Right lobe of liver (tissue), 6 donors: Measurements from ENCODE around the gene UCP2. TPM values are rescaled to one million over a fixed set of nuclear protein-coding genes. Genes with fewer than 3 reads are reported as not detected.
"Not testable (repeated sequence)": the region's sequence is repeated elsewhere in the genome, so short reads cannot be mapped to it uniquely, and the experiment has no call there.

Source experiments
- ATAC-seq, 4 donors: fragments of 200-7000 bp; cut with Tn5 transposase; one replicate each; pipeline ENCODE4 v1.9.1; 2020; ENCODE audit warnings: mild to moderate bottlenecking in 4 of 4, moderate library complexity in 4 of 4
- DNase-seq, 3 donors: peaks; one replicate each; pipeline ENCODE4 v3.0.0-alpha.2; 2020
- H3K27ac ChIP-seq, 3 donors: fragments of 200-600 bp; one replicate each; pipeline ENCODE4 v1.8.0; 2022
- H3K27me3 ChIP-seq, 2 donors: fragments of 200-600 bp; one replicate each; pipeline ENCODE4 v1.8.0; 2022
- H3K36me3 ChIP-seq, 4 donors: fragments of 200-600 bp; sonication (generic) in 1 of 4; one replicate each; pipeline versions ENCODE4 v1.5.1 to v1.8.0; 2017 to 2022; ENCODE audit warnings: control low read depth in 1 of 4
- H3K4me1 ChIP-seq, 4 donors: fragments of 200-600 bp; sonication (generic) in 1 of 4; one replicate each; pipeline versions ENCODE4 v1.5.1 to v1.8.0; 2017 to 2022; ENCODE audit warnings: control low read depth in 1 of 4
- H3K4me3 ChIP-seq, 3 donors: fragments of 200-600 bp; one replicate each; pipeline ENCODE4 v1.8.0; 2022
- H3K9me3 ChIP-seq, 4 donors: fragments of 200-600 bp; sonication (generic) in 1 of 4; one replicate each; pipeline versions ENCODE4 v1.5.1 to v1.8.0; 2017 to 2022; ENCODE audit warnings: control low read depth in 1 of 4
- POLR2A ChIP-seq: fragments of 450-650 bp; IDR thresholded peaks from one replicate; pipeline ENCODE4 v1.6.1; 2017; ENCODE audit warnings: antibody characterized with exemption, mild to moderate bottlenecking
- WGBS: methylation state at CpG from one replicate; pipeline ENCODE4 v1.1.6; 2018; ENCODE audit warnings: low coverage, low lambda C conversion rate; ENCODE audit not compliant: insufficient coverage; ENCODE audit errors: missing lambda C conversion rate; 5-methylcytosine and 5-hydroxymethylcytosine counted together
- intact Hi-C, 2 donors: fragments of 100-400 bp; cut with DNase I; formaldehyde crosslinking; loops; one replicate each; pipeline versions ENCODE4 v1.11.2 to v1.14.1; 2022
- total RNA-seq, 6 experiments: library from RNA; depleted of rRNA in 2 of 6; stranded (reverse); fragments of >200 nt in 2 of 6; fragmentation: NEBNext Ultra II Directional in 3 of 6; extraction: Animal tissue kit (Norgen Biotek cat#: 25700) in 3 of 6; gene quantifications; one replicate each; pipeline versions ENCODE4 v1.1.0 to v1.2.4, GENCODE V29; 2016 to 2023
- TF ChIP-seq, protein P1 (sequence below), 4 donors: fragments of 200-600 bp in 3 of 4; fragments of 450-650 bp in 1 of 4; IDR thresholded peaks; one replicate each; pipeline versions ENCODE4 v1.5.1 to v1.8.0; 2016 to 2022; ENCODE audit warnings: antibody characterized with exemption in 4 of 4, mild to moderate bottlenecking in 2 of 4
- donor health status: DM: no; HTN: yes; CAD: no.
- donor health status: DM: no; HTN: no; CAD: no.
- donor health status: DM: no; HTN: no; CAD: no.
- donor health status: DM: no; HTN: yes; CAD: no.
- donor health status: DM: no; HTN: yes; CAD: no.

The UCP2 gene
- total RNA-seq, 6 experiments from 2014 or later = 5.2 to 41.3 (median 8.7) TPM

DNA sequence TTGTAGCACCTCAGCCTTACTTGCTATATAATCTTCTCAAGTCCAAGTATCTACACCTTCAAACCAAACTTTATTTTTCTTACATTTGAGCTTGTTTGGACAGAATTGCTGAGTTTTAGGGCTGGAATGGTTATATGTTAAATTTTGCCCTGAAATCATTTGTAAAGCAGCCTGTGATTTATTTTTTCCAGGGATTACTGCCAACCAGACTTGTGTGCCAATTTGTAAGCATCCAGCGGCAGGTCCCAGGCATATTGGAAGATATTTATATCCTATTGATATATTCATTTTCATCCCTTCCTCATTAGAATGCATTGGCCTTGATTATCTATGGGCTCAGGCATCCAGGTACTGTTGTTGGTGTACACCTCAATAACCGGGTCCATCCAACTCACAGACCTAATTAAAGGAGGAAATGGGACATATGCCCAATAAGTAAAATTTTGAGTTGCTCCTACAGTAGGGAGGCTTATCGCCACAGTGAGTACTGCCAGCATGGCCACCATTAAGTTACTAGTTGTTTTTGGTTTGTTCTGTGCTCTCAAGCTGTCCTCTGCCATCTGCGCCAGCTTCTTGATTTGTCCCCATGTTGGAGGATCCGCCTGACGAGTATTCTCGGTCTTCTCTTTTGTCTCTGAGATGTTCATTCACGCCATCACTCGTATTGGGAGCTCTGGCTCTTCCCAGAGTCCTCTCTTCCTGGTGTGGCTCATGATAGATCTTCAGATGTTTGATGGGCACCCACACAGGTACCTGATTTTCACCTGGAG, 41.7 kb downstream of the UCP2 start:
- DNase-seq = no peak
- no peak for ATAC-seq
- Histone ChIP-seq H3K36me3 (no peaks in the 10 kb centered on the region), H3K4me1 (no peaks in the 10 kb centered on the region), H3K4me3 (no peak overlapping the region), H3K27me3 (no peaks in the 10 kb centered on the region), H3K27ac (no peak overlapping the region), H3K9me3 (no peaks in the 10 kb centered on the region)
- no peak for TF ChIP-seq POLR2A
- TF ChIP-seq, protein P1, sequence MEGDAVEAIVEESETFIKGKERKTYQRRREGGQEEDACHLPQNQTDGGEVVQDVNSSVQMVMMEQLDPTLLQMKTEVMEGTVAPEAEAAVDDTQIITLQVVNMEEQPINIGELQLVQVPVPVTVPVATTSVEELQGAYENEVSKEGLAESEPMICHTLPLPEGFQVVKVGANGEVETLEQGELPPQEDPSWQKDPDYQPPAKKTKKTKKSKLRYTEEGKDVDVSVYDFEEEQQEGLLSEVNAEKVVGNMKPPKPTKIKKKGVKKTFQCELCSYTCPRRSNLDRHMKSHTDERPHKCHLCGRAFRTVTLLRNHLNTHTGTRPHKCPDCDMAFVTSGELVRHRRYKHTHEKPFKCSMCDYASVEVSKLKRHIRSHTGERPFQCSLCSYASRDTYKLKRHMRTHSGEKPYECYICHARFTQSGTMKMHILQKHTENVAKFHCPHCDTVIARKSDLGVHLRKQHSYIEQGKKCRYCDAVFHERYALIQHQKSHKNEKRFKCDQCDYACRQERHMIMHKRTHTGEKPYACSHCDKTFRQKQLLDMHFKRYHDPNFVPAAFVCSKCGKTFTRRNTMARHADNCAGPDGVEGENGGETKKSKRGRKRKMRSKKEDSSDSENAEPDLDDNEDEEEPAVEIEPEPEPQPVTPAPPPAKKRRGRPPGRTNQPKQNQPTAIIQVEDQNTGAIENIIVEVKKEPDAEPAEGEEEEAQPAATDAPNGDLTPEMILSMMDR (IDR thresholded peaks at IDR 0.05) = no peak
- 100% methylated on average over 6 of the region's 9 CpGs for WGBS
- intact Hi-C loops = no loop called here

DNA sequence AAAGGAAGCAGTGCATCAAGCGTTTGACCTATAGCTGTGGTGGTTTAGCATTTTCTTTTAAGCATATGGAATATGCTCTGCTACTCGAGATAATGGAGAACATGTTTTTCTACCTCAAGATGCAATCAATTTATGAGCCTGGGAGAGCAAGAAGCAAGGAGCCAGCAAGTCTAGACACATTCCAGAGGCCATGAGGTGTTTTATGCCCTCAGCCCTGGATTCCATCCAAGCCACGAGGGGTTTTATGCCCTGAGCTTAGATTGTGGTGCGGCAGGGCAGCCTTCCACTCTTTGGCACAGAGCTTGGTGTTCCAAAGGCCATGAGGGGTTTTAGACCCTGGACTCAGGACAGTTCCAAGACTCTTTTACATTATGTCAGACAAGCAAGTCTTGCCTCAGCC, 43.5 kb downstream of the UCP2 start:
- no peak overlapping the region for H3K27ac ChIP-seq
- peaks cover 0 to 3% (median 0%) of the 10 kb centered on the region in 4 donors for H3K36me3 ChIP-seq
- no peaks in the 10 kb centered on the region for H3K9me3 ChIP-seq
- DNase-seq (no peak), ATAC-seq (no peak)
- 67% methylated on average over 2 of the region's 4 CpGs for WGBS
- TF ChIP-seq, protein P1 (IDR thresholded peaks at IDR 0.05) = no peak
- TF ChIP-seq POLR2A = no peak
- H3K27me3 ChIP-seq = no peaks in the 10 kb centered on the region
- H3K4me3 ChIP-seq = no peak overlapping the region
- H3K4me1 ChIP-seq = no peaks in the 10 kb centered on the region
- intact Hi-C loops = no loop called here

DNA sequence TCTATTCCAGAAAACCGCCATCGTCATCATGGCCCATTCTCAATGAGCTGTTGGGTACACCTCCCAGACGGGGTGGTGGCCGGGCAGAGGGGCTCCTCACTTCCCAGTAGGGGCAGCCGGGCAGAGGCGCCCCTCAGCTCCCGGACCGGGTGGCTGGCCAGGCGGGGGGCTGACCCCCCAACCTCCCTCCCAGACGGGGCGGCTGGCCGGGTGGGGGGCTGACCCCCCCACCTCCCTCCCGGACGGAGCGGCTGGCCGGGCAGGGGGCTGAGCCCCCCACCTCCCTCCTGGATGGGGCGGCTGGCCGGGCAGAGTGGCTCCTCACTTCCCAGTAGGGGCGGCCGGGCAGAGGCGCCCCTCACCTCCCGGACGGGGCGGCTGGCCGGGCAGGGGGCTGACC, 46.6 kb downstream of the UCP2 start:
- intact Hi-C loops, H3K4me3 ChIP-seq, H3K9me3 ChIP-seq, DNase-seq, H3K27me3 ChIP-seq, ATAC-seq, H3K27ac ChIP-seq, H3K4me1 ChIP-seq: not testable (repeated sequence)
- peaks cover 0 to 21% (median under 1%) of the 10 kb centered on the region in 4 donors for H3K36me3 ChIP-seq
- WGBS = no CpG with 5 or more reads among the region's 25 CpGs

DNA sequence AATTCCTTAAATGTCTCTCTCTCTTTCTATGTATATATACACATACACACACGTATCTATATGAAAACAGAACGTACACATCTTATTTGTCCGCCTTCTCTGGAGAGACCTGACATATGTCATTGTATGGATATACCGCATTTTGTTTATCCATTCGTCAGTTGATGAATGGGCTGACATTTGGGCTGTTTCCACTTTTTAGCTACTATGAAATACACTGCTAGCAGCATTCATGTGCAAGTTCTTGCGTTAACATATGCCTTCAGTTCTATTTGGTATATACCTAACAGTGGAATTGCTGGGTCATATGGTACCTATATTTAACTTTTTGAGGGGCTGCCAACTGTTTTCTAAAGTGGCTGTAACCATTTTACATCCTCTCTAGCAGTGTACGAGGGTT, 49.9 kb downstream of the UCP2 start:
- 91% methylated on average over 7 of the region's 7 CpGs for WGBS
- H3K27me3 ChIP-seq = no peaks in the 10 kb centered on the region
- TF ChIP-seq, protein P1 (IDR thresholded peaks at IDR 0.05) = no peak
- TF ChIP-seq POLR2A = no peak
- DNase-seq (no peak), ATAC-seq (no peak)
- intact Hi-C loops = no loop called here
- no peaks in the 10 kb centered on the region for H3K4me1 ChIP-seq
- H3K9me3 ChIP-seq = no peaks in the 10 kb centered on the region
- H3K4me3 ChIP-seq = no peak overlapping the region
- H3K27ac ChIP-seq = no peak overlapping the region
- peaks cover 0 to 46% (median 5%) of the 10 kb centered on the region in 4 donors for H3K36me3 ChIP-seq

DNA sequence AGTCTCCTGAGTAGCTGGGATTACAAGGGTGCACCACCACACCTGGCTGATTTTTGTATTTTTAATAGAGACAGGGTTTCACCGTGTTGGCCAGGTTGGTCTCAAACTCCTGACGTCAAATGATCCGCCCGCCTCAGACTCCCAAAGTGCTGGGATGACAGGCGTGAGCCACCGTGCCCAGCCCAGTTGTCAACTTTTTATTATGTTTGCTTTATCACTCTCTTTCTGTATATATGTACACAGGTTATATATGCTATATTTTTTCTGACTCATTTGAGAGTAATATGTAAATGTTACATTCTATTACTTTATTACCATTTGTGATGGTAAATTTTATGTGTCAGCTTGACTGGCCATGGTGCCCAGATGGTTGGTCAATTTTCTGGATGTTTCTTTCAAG, 50.7 kb downstream of the UCP2 start:
- Histone ChIP-seq H3K4me3 (no peak overlapping the region), H3K27me3 (no peaks in the 10 kb centered on the region), H3K27ac (no peak overlapping the region), H3K9me3 (no peaks in the 10 kb centered on the region), H3K36me3 (peaks cover 0 to 54% (median 8%) of the 10 kb centered on the region in 4 donors), H3K4me1 (no peaks in the 10 kb centered on the region)
- DNase-seq (no peak), ATAC-seq (no peak)
- WGBS = 100% methylated on average over 3 of the region's 6 CpGs
- intact Hi-C loops = no loop called here
- TF ChIP-seq, protein P1 (IDR thresholded peaks at IDR 0.05) = no peak
- TF ChIP-seq POLR2A = no peak
